Measurements from ENCODE around the gene GRIK3.

DNA sequence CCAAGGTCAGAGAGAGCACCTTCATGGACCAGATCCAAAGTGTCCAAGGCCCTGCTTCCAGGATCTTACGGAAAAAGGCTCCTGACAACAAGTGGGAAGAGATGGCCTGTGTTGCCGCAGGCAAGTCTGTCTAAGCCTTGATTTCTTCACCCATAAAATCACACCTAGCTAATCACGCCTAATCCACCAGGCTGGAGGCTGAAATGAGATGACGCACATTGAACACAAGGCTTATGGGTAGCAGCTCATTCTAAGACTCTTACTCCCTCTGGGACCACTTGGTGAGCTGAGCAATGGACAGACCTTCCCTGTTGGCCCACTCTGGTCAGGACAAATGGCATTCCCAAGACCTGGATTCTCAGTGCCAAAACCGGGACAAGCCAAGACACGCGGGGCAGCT lies 38.2 kb downstream of the GRIK3 start:
- TF ChIP-seq POLR2A (IDR thresholded peaks at IDR 0.05; ENCODE audit: low read length) (no peak), GATA1 (IDR thresholded peaks at IDR 0.05; ENCODE audit: low read depth, low read length) (no peak)
